HG03439 (cell line): ENCODE data around the gene CNGA4.
"Not testable (repeated sequence)": the region's sequence is repeated elsewhere in the genome, so short reads cannot be mapped to it uniquely, and the experiment has no call there.

ENCODE experiments used
- ATAC-seq: cut with Tn5 transposase; IDR thresholded peaks from one replicate; pipeline ENCODE4 v1.9.1; 2021; ENCODE audit warnings: mild to moderate bottlenecking, moderate library complexity; ENCODE audit not compliant: unreplicated experiment

Gene CNGA4

GRCh38 chr11:6225024-6225423 is 13.9 kb upstream of the CNGA4 start:
- no peak for ATAC-seq

GRCh38 chr11:6225896-6226295 is 13.0 kb upstream of the CNGA4 start:
- ATAC-seq: no peak

DNA sequence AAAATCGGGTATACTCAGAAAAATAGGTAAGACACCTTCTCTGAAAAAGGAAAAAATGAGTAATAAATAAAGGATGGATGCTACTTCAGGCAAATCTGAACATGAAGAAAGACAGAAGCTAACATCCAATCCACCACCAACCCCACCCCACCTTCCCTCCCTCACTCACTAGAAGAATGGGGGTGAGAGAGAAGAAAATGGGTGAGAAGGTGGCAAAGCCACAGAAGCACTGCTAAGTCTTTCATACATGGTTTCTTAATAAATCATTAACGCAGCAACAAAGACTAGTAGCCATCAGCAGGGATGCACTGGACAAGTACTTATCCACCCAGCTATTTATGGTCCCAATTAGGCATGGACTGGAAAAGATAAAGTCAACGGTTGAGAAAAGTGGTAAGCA is 10.4 kb upstream of the CNGA4 start:
- ATAC-seq: no peak

- ATAC-seq: no peak
Observed at GRCh38 chr11:6229911-6230310, 9.0 kb upstream of the CNGA4 start.

- no peak for ATAC-seq
Observed at GRCh38 chr11:6232899-6233298, 6.0 kb upstream of the CNGA4 start.

GRCh38 chr11:6233984-6234386 is 4.9 kb upstream of the CNGA4 start:
- ATAC-seq: no peak

DNA sequence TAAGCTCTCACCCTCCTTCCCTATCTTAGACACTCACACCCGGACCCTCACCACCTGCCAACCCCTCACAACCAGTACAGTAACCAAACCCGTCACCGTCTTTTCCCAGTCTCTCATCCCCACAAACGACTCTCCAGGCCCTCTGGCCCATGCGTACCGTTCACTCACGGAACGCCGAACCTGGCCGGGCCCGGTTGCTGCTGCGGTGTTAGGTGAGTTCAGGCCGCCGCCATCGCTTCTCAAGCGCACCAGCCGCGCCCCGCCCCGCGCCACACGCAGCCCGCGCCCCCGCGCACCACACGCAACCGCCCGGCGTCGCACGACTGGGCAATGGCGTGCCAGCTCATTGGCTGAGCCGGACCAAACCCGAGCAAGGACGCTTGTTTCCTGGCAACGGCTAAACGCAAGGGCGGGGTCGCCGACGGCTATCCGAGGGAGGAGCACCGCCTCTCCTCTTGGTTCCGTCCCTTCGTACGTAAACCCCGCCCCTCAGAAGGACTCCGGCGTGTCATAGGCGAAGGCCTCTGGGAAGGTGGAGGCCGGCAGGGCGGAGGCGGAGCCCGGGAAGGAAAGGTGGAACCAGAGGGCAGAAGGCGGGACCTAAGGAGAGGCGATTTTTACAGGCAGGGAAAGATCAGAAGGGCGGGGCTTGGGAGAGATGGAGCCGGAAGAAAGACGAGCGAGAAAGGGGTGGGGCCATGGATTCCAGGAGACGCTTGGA is 4.3 kb upstream of the CNGA4 start, which contains the start of gene FHIP1B:
FHIP1B (minus strand) TSS at position 250 of the 721 bp plus-strand sequence. CDS start 10,120 bp downstream, outside the sequence.
- ATAC-seq: peak; percentile 98

GRCh38 chr11:6237266-6237665 is 1.6 kb upstream of the CNGA4 start:
- ATAC-seq: no peak

- ATAC-seq: no peak
Observed at GRCh38 chr11:6237761-6238302, 1.1 kb upstream of the CNGA4 start.

GRCh38 chr11:6240139-6240538 is 1.2 kb downstream of the CNGA4 start:
- ATAC-seq: no peak

DNA sequence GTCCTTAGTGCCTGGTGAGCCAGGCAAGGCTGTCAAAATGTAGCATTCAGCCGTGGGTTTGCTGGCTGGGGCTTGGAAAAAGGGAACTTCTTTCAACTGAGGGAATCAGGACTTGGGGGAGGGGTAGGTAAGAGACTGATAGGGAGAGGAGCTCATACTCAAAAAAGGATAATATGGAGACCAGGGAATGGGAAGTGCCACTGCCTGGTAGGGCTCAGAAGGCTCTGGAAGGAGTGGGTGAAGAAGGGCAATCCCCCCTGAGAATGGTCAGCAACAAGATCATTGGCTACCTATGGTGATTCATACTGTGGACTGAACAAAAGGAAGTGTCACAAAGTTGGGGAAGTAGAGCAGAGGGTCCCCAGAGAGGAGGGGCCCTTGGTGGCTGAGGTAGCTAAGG is 1.9 kb downstream of the CNGA4 start:
- no peak for ATAC-seq

GRCh38 chr11:6241316-6241715 is 2.4 kb downstream of the CNGA4 start:
- ATAC-seq: no peak

DNA sequence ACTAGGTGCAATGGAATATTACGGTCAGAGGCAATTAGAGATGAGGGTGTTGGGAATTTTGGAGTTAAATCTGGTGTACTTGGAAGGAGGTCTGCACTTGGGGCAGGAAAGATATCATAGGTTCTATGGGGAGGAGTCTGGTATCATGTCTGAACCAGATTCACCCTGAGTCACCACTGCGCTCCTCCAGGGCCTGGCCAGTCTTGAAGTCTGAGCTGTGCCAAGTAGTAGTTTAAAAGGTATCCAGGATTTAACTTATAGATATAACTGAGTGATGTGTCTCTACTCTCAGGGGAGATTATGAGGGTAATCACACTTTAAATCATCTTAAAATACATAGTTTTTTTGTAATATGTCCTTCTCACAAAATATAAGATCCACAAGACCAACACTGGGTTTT is 6.6 kb downstream of the CNGA4 start:
- no peak for ATAC-seq

GRCh38 chr11:6248248-6248647 is 9.4 kb downstream of the CNGA4 start:
- no peak for ATAC-seq

DNA sequence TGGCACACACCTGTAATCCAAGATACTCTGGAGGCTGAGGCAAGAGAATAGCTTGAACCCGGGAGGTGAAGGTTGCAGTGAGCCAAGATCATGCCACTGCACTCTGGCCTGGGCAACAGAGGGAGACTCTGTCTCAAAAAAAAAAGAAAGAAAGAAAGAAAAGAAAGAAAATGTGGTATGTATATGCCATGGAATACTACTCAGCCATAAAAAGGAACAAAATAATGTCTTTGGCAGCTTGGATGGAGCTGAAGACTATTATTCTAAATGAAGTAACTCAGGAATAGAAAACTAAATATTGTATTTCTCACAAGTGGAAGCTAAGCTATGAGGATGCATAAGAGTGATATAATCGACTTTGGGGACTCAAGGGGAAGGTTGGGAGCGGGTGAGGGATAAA is 10.0 kb downstream of the CNGA4 start:
- not testable (repeated sequence) for ATAC-seq

DNA sequence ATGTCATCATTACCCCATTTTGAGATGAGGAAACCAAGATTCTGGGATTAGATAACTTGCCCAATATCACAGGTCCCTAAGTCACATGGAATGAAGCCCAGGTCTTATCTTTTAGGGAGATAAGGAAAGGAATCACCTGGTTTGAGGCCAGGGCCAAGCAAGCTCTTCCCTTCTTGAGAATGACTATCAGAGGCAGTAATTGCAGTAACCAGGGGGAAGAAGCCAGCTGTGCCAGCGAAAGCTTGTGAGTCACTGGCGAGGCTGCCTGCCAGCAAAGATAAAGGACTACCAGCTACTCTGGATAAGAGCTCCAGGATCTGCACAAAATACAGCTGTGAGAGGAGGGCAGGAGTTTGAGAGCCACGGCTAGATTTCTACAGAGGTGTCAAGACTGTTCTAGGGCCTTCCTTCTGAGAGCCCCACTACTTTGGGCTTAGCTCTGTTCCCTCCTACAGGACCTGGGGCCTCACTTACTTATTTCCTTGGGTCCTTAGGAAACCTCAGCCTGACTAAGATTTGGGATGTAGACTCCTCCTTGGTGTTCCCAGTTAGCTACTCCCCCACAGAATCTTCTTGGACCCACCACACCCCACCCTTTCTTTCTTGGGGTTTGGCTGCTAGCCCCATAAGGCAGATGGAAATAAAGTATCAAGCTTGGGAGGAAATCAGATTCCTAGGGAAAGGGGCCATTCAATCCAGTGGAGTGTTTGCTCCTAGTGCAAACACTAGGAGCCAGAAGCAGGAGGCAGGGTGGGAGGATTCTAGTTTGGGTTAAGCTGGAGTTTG is 11.1 kb downstream of the CNGA4 start:
- ATAC-seq: no peak

DNA sequence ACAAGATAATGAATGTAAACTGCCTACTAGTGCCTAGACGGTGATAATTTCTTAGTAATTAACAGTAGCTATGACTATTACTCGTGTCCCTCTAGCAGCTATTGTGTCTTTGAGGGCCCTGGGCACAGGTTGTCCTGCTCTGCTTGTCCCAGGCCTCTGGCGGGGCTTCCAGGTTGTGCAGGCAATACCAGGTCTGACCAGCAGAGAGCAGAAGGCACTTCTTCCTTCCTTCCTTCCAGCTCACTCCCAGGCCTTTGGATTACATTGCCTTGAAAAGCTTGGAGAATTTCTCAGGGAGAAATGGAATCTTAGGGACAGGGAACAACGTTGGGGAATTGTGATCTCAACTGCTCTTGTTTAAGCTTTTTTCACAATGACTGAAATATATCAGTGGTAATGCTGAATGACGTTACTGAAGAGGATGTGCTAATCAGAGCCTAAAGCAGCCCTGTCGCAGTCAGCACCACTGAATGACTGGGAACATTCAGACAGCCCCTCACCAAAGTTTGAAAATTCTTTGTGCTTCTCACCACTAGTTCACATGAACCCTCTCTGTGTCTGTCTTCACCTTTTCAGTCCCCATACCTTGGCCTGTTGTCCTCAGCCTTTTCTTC is 12.3 kb downstream of the CNGA4 start:
- peak; percentile 69 for ATAC-seq

DNA sequence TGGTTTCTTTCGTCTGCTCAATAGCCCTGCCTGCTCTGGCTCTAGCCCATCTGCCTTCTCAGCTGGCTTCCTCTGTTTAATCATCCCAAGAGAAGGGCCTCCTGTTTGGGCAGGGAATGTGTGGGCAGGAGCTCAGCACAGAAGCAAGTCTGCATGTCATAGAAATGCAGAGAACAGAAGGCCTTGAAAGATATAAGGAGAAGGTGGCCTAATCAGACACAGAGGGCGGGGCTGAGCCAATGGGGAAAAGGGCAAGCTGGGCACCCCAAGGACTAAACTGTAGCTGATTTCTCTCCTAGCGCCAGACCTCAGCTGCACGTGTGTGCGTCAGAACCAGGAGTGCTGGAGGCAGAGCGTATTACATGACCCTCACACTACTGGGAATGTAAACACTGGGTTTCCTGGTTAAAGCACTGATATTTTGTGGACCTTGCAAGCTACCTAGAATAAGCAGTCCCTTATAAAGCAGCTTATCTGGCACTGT is 13.1 kb downstream of the CNGA4 start:
- no peak for ATAC-seq

DNA sequence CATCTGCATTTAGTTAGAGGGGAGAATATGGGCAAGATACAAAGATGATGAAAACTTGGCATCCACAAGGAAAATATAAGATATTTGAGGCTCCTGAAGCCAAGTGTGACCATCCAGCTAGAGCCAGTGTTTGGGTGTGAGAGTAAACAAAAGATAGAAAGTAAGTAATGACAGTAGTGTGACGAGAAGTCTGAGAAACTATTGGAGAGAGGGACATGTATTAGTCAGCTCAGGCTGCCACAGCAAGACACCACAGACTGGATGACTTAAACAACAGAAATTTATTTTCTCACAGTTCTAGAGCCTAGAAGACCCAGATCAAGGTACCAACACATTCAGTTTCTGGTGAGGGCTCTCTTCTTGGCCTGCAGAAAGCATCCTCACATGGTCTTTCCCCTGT is 14.3 kb downstream of the CNGA4 start:
- no peak for ATAC-seq

DNA sequence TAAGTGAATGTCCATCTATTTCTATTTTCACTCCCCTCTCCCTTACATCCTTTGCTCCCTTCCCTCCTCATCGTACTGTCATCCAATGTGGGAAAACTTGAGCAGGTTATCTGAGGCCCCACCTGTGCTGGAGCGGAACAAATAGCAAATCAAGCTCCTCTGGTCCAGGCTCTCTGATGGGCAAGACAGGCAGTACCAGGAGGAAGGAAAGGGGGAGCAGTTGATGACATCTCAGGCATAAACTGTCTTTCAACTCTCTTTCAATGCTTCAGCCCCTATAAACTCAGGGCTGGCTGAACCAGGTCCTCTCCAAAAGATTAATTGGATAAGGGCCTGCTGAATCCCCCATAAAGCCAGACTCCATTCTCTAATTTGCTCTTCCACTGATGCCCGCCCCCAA is 19.3 kb downstream of the CNGA4 start:
- ATAC-seq: no peak

GRCh38 chr11:6258571-6259081 is 19.7 kb downstream of the CNGA4 start:
- ATAC-seq: no peak
